ENCODE results near the gene CACNB2.

CACNB2 gene

DNA sequence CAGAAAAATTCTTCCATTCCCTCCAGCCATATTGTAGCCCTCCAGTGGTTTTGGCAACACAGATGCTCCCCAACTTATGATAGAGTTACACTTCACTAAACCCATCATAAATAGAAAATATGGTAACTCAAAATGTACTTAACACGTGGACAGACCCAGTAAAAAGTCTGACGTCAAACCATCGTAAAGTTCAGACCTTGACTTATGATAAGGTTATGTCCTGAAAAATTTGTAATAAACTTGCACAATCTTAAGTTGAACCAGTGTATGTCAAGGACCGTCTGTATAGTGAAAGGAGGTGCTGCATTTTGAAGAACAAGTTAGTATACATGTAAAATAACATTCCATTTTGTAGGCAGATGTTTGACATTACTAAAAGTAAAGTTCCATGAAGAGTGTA lies 368.4 kb downstream of the CACNB2 start:
- no peak for DNase-seq (ENCODE audit: low spot score)

- DNase-seq (ENCODE audit: low spot score) = no peak
Measured at GRCh38 chr10:18514537-18514936, 374.3 kb downstream of the CACNB2 start.

DNA sequence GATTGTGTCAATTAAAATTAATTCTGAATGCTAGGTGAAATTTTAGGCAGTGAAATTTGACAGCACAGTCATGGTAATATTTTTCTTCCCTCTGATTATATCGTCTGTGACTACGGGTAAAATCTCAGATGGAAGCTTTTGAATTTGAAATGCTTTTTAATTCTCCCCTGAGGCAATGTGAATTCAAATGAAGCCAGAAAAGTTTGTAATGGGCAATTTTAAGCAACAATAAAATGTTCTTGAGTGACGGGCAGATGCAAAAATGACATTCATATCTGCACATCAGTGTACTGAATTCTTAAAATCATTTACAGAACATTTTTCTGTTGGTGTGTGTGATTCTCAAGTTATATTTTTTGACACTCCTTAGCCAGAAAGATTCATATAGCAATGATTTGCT lies 376.6 kb downstream of the CACNB2 start:
- DNase-seq (ENCODE audit: low spot score) = no peak

- no peak for DNase-seq (ENCODE audit: low spot score)
Measured at GRCh38 chr10:18523025-18523424, 382.8 kb downstream of the CACNB2 start.

GRCh38 chr10:18523858-18524257 lies 383.6 kb downstream of the CACNB2 start:
- no peak for DNase-seq (ENCODE audit: low spot score)

DNA sequence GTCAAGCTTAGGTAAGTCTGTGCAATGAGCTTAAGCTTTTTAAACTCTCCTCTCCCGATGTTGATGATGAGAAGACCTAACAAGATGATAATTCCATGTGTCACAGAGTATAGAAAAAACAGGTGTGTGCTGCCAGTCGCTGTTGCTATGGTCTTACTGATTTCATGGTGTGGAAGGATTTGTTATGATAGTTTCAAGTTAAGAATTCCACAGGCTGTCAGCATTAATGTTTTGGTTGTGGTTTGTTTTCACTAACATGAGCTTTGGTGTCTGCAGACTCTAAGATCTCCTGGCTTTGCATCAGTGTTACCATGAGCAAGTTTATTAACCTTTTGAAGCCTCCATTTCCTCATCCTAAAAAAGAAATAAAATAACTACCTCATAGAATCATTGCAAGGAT lies 387.5 kb downstream of the CACNB2 start:
- DNase-seq (ENCODE audit: low spot score) = no peak

DNA sequence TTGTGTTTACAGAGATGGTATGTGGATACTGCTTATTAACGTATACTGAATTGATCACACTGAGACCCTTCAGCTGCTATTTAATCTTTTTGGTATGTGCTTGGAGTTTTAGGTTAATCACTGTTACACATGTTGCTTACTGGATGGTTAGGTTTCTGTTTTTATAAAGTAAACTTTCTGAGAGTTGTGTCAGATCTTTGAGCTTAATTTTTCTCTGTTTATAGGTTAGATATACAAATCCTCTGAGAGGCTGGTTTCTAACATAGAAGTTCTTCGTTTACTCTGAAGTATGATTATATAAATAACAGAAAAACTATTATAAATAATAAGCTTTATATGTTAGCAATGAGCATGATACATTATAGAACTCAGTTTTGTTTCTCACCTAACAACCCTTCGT lies 388.1 kb downstream of the CACNB2 start:
- no peak for DNase-seq (ENCODE audit: low spot score)

DNA sequence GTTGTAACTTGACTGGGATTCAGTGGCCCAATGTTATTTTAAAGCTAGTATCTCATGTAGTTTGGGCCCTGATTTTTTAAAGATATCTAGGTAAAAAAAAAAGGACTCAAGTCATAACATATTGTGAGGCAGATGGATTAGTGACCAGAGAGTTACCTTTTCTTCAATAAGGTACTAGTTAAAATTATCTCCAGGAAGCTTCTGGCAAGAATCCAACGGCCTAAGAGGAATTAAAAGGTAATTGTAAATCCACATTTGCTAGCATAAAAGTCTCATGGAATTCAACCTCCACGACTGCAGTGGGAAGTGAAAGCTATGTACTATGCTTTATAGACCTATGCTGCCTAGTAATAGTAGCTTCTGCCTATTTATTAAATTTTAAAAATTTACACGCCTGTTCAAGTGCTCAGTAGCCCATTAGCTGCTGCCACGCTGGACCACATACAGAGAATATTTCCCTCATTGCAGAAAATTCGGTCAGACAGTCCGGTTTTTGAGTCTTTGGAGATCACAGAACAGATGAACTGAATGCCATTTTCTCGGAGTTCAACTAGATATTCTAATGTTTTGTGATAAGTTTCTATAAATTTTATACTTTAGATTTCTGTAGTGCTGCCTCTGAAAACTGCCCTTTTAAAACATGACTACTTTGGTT lies 392.8 kb downstream of the CACNB2 start:
- DNase-seq (ENCODE audit: low spot score) = no peak

DNA sequence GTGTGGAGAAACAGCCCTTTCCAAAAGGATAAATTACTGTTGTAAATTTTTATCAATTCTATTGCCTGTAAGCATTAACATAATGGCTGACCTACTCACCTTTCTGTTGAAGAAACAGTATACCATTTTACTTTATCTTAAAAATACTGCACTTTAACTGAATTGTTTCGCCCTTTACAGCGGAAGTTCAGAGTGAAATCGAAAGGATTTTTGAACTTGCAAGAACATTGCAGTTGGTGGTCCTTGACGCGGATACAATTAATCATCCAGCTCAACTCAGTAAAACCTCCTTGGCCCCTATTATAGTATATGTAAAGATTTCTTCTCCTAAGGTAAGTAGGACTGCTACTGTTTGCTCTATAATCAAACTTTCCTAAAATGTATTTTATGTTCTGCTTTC lies 393.7 kb downstream of the CACNB2 start:
- DNase-seq (ENCODE audit: low spot score) = no peak

DNA sequence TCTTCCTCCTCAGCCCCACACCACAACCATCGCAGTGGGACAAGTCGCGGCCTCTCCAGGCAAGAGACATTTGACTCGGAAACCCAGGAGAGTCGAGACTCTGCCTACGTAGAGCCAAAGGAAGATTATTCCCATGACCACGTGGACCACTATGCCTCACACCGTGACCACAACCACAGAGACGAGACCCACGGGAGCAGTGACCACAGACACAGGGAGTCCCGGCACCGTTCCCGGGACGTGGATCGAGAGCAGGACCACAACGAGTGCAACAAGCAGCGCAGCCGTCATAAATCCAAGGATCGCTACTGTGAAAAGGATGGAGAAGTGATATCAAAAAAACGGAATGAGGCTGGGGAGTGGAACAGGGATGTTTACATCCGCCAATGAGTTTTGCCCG lies 399.1 kb downstream of the CACNB2 start:
- no peak for DNase-seq (ENCODE audit: low spot score)

DNA sequence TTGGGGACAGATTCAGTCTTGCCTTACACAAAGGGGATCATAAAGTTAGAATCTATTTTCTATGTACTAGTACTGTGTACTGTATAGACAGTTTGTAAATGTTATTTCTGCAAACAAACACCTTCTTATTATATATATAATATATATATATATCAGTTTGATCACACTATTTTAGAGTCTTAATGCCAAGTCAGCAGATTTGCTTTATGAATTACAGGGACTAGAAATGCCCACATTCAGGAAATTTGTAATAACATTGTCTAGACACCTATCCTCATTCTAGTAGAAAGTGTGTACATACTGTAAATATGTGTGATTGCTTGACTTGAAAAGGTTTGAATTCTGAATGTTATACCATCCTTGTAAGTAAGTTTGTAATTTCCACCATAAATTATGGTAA lies 400.0 kb downstream of the CACNB2 start:
- no peak for DNase-seq (ENCODE audit: low spot score)

DNA sequence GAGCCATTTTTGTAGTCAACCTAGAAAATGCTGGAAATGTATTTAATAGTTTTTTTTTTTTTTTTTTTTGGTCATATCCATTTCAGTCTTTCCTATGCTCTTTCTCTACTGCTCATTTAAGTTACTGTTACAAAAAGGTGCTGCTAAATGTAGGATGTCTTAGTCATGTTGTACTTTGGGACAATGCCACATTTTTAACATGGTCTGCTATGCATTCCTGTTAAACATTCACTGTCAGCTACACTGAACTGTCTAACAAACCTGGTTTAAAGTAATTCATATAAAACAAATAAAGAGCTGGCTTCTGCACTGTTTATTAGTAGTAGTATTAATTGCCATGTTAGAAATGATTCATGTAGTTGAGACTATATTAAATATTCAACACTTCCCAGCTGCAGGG lies 402.6 kb downstream of the CACNB2 start:
- no peak for DNase-seq (ENCODE audit: low spot score)

DNA sequence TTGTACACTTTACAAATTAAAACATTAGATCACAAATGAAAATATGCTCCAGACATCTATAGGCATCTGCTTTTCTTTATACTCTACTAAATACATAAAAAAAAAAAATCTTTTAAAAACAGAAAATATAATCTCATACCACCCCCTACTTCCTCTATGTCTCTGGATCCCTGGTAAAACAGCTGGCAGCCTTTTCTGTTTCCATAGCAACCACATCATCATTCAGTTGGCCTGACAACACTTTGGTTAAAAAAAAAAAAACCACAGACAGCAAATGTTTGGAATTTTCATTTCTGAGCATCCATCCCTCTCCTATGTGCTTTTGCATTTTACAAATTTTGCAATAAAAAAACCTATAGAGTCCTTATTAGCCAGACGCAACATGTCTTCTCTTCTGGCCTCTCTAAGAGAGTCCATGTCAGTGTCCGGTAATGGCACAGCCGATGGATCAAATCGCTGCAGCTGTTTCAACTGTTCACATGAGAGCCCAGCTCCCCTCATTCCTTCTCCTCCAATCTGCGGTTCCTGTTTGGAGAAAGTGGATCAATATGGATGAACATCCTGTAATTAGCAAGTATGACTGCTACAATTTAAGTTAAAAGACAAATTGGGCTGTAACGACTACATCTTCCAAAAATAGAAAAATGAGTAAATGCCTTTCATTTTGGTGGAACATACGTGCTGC lies 405.5 kb downstream of the CACNB2 start:
- no peak for DNase-seq (ENCODE audit: low spot score)

DNA sequence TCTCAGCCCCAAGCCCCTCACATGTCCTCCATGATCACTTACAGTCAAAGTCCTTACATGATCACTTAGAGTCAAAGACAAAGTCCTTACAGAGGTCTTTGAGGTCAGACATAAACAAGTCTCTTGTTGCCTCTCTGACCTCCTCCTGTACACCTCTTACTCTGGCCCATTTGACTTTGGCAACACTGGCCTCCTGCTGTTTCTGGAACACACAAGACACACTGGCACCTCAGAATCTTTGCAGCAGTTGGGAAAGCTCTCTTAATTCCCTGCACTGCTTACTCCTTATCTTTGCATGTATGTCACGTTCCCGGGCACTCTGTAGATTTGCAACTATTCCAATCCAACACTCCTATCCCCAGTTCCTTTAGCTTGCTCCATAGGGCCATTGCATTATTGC lies 408.9 kb downstream of the CACNB2 start:
- DNase-seq (ENCODE audit: low spot score) = no peak

- no peak for DNase-seq (ENCODE audit: low spot score)
Measured at GRCh38 chr10:18551473-18551872, 411.2 kb downstream of the CACNB2 start.

GRCh38 chr10:18554479-18554878 lies 414.3 kb downstream of the CACNB2 start:
- DNase-seq (ENCODE audit: low spot score) = no peak

DNA sequence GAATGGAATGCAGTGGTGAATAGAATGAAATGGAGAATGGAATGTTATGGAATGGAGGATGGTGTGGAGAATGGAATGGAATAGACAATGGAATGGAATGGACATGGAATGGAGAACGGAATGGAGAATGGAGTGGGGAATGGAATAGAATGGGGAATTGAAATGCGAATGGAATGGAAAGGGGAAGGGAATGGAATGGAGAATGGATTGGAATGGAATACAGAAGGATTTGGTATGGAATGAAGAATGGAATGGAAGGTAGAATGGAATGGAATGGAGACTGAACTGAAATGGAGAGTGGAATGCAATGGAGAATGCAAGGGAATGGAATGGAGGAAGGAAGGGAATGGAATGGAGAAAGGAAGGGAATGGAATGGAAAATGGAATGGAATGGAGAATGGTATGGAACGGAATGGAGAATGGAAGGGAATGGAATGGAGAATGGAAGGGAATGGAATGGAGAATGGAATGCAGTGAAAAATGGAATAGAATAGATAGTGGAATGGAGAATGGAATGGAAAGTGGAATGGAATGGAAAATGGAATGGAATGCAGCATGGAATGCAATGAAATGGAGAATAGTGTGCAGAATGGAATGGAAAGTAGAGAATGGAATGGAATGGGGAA lies 416.4 kb downstream of the CACNB2 start:
- no peak for DNase-seq (ENCODE audit: low spot score)

DNA sequence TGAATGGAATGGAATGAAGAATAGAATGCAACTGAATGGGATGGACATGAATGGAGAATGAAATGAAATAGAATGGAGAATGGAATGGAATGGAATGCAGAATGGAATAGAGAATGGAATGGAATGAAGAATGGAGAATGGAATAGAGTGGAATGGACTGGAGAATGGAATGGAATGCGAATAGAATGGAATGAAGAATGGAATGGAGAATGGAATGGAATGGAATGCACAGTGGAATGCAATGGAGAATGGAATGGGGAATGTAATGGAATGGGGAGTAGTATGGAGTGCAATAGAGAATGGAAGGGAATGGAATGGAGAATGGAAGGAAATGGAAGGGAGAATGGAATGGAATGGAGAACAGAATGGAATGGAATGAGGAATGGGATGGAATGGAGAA lies 417.7 kb downstream of the CACNB2 start:
- DNase-seq (ENCODE audit: low spot score) = no peak

DNA sequence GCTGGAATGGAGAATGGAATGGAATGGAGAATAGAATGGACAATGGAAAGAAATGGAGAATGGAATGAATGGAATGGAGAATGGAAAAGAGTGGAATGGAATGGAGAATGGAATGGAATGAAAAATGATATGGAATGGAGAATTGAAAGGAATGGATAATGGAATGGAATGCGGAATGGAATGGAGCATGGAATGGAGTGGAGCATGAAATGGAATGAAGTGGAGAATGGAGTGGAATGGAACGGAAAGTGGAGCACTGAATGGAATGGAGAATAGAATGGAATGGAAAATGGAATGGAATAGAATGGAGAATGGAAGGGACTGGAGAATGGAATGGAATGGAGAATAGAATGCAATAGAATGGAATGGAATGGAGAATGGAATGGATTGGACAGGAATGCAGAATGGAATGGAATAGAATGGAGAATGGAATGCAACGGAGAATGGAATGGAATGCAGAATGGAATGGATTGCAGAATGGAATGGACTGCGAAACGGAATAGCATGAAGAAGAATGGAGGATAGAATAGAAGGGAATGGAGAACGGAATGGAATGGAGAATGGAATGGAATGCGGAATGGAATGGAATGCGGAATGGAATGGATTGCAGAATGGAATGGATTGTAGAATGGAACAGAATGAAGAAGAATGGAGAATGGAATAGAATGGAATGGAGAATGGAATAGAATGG lies 421.8 kb downstream of the CACNB2 start:
- DNase-seq (ENCODE audit: low spot score) = no peak

DNA sequence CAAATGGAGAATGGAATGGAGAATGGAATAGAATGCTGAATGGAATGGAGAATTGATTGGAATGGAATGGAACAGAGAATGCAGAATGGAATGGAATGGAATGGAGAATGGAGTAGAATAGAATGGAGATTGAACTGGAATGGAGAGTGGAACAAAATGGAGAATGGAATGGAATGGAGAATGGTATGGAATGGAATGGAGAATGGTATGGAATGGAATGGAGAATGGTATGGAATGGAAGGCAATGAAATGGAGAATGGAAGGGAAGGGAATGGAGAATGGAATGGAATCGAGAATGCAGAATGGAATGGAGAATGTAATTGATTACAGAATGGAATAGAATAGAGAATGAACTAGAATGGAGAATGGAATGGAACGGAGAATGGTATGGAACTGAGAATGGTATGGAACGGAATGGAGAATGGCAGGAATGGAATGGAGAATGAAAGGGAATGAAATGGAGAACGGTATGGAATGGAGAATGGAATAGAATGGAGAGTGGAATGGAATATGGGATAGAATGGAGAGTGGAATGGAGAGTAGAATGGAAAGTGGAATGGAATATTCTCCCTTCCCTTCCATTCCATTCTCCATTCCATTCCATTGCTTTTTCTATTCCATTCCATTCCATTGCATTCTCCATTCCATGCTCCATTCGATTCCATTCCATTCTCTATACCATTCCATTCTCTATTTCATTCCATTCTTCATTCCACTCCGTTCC lies 422.9 kb downstream of the CACNB2 start:
- DNase-seq (ENCODE audit: low spot score) = no peak

DNA sequence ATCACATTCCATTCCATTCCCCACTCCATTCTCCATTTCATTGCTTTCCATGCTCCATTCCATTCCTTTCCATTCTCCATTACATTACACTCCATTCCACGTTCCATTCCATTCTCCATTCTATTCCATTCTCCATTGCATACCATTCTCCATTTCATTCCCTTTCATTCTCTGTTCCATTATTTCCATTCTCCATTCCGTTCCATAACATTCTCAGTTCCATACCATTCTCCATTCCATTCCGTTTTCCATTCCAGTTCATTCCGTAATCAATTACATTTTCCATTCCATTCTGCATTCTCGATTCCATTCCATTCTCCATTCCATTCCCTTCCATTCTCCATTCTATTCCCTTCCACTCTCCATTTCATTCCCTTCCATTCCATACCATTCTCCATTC lies 424.8 kb downstream of the CACNB2 start:
- DNase-seq (ENCODE audit: low spot score) = no peak

GRCh38 chr10:18566177-18566576 lies 426.0 kb downstream of the CACNB2 start:
- no peak for DNase-seq (ENCODE audit: low spot score)
